B cell (primary cell): ENCODE measurements around the gene GNB3. TPM values are rescaled to one million over a fixed set of nuclear protein-coding genes. Genes with fewer than 3 reads are reported as not detected.

Source experiments
- ATAC-seq: fragments of 200-7000 bp; cut with Tn5 transposase; one replicate; pipeline ENCODE4 v1.10.0; 2021; ENCODE audit warnings: low read depth, mild to moderate bottlenecking, moderate number of reproducible peaks, moderate library complexity
- CTCF ChIA-PET: fragments of 350-600 bp; sonication (Branson Sonifier 250); formaldehyde crosslinking; loops from one replicate; lab custom pipeline; 2021; ENCODE audit warnings: antibody characterized with exemption, inconsistent platforms; lab: Charles Lee
- POLR2A ChIA-PET: fragments of 350-600 bp; sonication (Branson Sonifier 250); formaldehyde crosslinking; loops from one replicate; lab custom pipeline; 2021; ENCODE audit warnings: antibody characterized with exemption; lab: Charles Lee
- DNase-seq: peaks from one replicate; pipeline ENCODE4 v3.0.0; 2013
- H2AFZ ChIP-seq: 2 replicates; pipeline ENCODE4 v1.6.1; 2012; ENCODE audit warnings: mild to moderate bottlenecking, low read depth, low read length; ENCODE audit not compliant: insufficient read depth, poor library complexity, severe bottlenecking
- H3K27ac ChIP-seq, 2 donors: 1 replicate in 1 of 2; 2 replicates in 1 of 2; pipeline ENCODE4 v1.5.1; 2012 to 2013; ENCODE audit warnings: low read length in 2 of 2, mild to moderate bottlenecking in 2 of 2, moderate library complexity in 1 of 2
- H3K27me3 ChIP-seq, 4 experiments: fragments of 200-600 bp in 1 of 4; sonication (generic) in 1 of 4; replicated peaks in 1 of 4; 1 replicate in 2 of 4; 2 replicates in 2 of 4; pipeline versions ENCODE4 v1.6.1 to v1.7.0; 2013 to 2016; ENCODE audit warnings: low read length in 3 of 4, mild to moderate bottlenecking in 2 of 4, mixed read lengths in 1 of 4, moderate library complexity in 1 of 4; ENCODE audit not compliant: insufficient read depth in 4 of 4, control insufficient read depth in 3 of 4; ENCODE audit errors: control extremely low read depth in 1 of 4
- H3K36me3 ChIP-seq, 2 experiments: replicated peaks in 1 of 2; 1 replicate in 1 of 2; 2 replicates in 1 of 2; pipeline versions ENCODE4 v1.6.1 to v1.7.1; 2013; ENCODE audit warnings: low read length in 1 of 2; ENCODE audit not compliant: insufficient read depth in 2 of 2, control insufficient read depth in 1 of 2; ENCODE audit errors: control extremely low read depth in 1 of 2, extremely low read depth in 1 of 2
- H3K4me1 ChIP-seq, 2 donors: fragments of 200-600 bp in 1 of 2; sonication (generic) in 1 of 2; 1 replicate in 1 of 2; 2 replicates in 1 of 2; pipeline versions ENCODE4 v1.5.1 to v1.6.1; 2013 to 2017; ENCODE audit warnings: low read length in 2 of 2; ENCODE audit not compliant: control insufficient read depth in 2 of 2, insufficient read depth in 2 of 2
- H3K4me2 ChIP-seq: replicated peaks from 2 replicates; pipeline ENCODE3; 2012; ENCODE audit warnings: mild to moderate bottlenecking, low read depth, low read length; ENCODE audit not compliant: poor library complexity, severe bottlenecking
- H3K4me3 ChIP-seq, 5 experiments: fragments of 200-600 bp in 1 of 5; sonication (generic) in 1 of 5; 1 replicate in 3 of 5; 2 replicates in 2 of 5; pipeline versions ENCODE4 v1.5.1 to v1.7.0; 2011 to 2016; ENCODE audit warnings: low read length in 4 of 5, mild to moderate bottlenecking in 4 of 5, low read depth in 2 of 5, control low read depth in 1 of 5, moderate library complexity in 1 of 5; ENCODE audit not compliant: insufficient read depth in 1 of 5; ENCODE audit errors: control extremely low read depth in 1 of 5, extremely low read depth in 1 of 5
- H3K79me2 ChIP-seq: fragments of 200-600 bp; sonication (generic); one replicate; pipeline ENCODE4 v1.6.0; 2016; ENCODE audit warnings: low read length; ENCODE audit not compliant: control insufficient read depth, insufficient read depth
- H3K9ac ChIP-seq: fragments of 200-600 bp; sonication (generic); 2 replicates; pipeline ENCODE4 v1.6.1; 2017; ENCODE audit warnings: mild to moderate bottlenecking, low read length, moderate library complexity
- H3K9me3 ChIP-seq, 3 donors: one replicate each; pipeline versions ENCODE4 v1.6.1 to v1.7.1; 2013; ENCODE audit warnings: low read length in 2 of 3; ENCODE audit not compliant: control insufficient read depth in 2 of 3, insufficient read depth in 1 of 3; ENCODE audit errors: control extremely low read depth in 1 of 3
- H4K20me1 ChIP-seq: 2 replicates; pipeline ENCODE4 v1.6.0; 2012; ENCODE audit warnings: mild to moderate bottlenecking, low read length; ENCODE audit not compliant: insufficient read depth, control insufficient read depth, poor library complexity, severe bottlenecking
- H3K27ac Mint-ChIP-seq: one replicate; pipeline ENCODE4 v1.8.0; 2021; ENCODE audit warnings: mixed read lengths
- H3K27me3 Mint-ChIP-seq: one replicate; pipeline ENCODE4 v1.8.0; 2021; ENCODE audit warnings: mixed read lengths
- H3K4me1 Mint-ChIP-seq: one replicate; pipeline ENCODE4 v1.8.0; 2021; ENCODE audit warnings: mixed read lengths
- H3K4me3 Mint-ChIP-seq: one replicate; pipeline ENCODE4 v1.8.0; 2021; ENCODE audit warnings: mixed read lengths
- H3K9me3 Mint-ChIP-seq: one replicate; pipeline ENCODE4 v1.8.0; 2022; ENCODE audit warnings: mixed read lengths; ENCODE audit not compliant: insufficient read depth
- CTCF ChIP-seq: fragments of 200-600 bp; IDR thresholded peaks from one replicate; pipeline ENCODE4 v1.8.0; 2022; ENCODE audit warnings: antibody characterized with exemption, mild to moderate bottlenecking
- EZH2 ChIP-seq: IDR thresholded peaks from 2 replicates; pipeline ENCODE4 v1.6.1; 2012; ENCODE audit warnings: borderline replicate concordance, low read depth, mild to moderate bottlenecking, moderate library complexity, low read length; ENCODE audit not compliant: insufficient read depth, poor library complexity, severe bottlenecking
- WGBS: methylation state at CpG from one replicate; pipeline ENCODE4 v1.1.5; 2013; ENCODE audit warnings: missing lambda C conversion rate; ENCODE audit not compliant: insufficient coverage; 5-methylcytosine and 5-hydroxymethylcytosine counted together
- intact Hi-C: fragments of 100-400 bp; cut with micrococcal nuclease; formaldehyde crosslinking; loops from one replicate; pipeline ENCODE4 v1.10.0; 2022
- polyA plus RNA-seq: library from polyadenylated mRNA; depleted of rRNA; stranded (reverse); fragments of >200 nt; gene quantifications from 2 replicates; pipeline ENCODE4 v1.2.3, GENCODE V29; 2012
- total RNA-seq, 2 donors: library from RNA; stranded (reverse); fragments of 120-200 nt in 1 of 2; gene quantifications; 1 replicate in 1 of 2; 2 replicates in 1 of 2; pipeline versions ENCODE4 v1.2.3 to v1.2.4, GENCODE V29; 2013 to 2022

The GNB3 gene
- total and polyA plus RNA-seq, 2 donors (not counting 1 experiment from before 2014, with no cell fraction given): 0.27 to 0.49 TPM

- Histone ChIP-seq H2AFZ (no peak overlapping the region), H3K4me1 (peaks cover 10 to 17% of the 10 kb centered on the region in 2 donors), H3K79me2 (no peaks in the 10 kb centered on the region), H3K36me3 (no peaks in the 10 kb centered on the region), H3K9ac (no peak overlapping the region), H3K27ac (no peak overlapping the region), H3K4me2 (no peak overlapping the region), H3K9me3 (no peaks in the 10 kb centered on the region), H3K4me3 (no peak overlapping the region), H4K20me1 (no peaks in the 10 kb centered on the region), H3K27me3 (peaks cover 0 to 36% (median 7%) of the 10 kb centered on the region in 4 experiments)
- no peak for TF ChIP-seq CTCF
- TF ChIP-seq EZH2: no peak
- H3K9me3 Mint-ChIP-seq: no peaks in the 10 kb centered on the region
- H3K4me3 Mint-ChIP-seq: no peak overlapping the region
- peaks cover 39% of the 10 kb centered on the region for H3K27me3 Mint-ChIP-seq
- peaks cover 18% of the 10 kb centered on the region for H3K4me1 Mint-ChIP-seq
- POLR2A ChIA-PET: no interaction called here
- H3K27ac Mint-ChIP-seq: no peak overlapping the region
- 94% methylated on average over 6 of the region's 8 CpGs for WGBS
- DNase-seq: no peak
- ATAC-seq: no peak
- intact Hi-C loops: no loop called here
- CTCF ChIA-PET: no interaction called here
Measured at GRCh38 chr12:6817098-6817497, 23.6 kb upstream of the GNB3 start.

- intact Hi-C loops: no loop called here
- H3K79me2 ChIP-seq: no peaks in the 10 kb centered on the region
- H3K4me2 ChIP-seq: no peak overlapping the region
- H3K4me3 Mint-ChIP-seq: no peak overlapping the region
- CTCF ChIA-PET: no interaction called here
- peaks cover 0 to 42% (median 7%) of the 10 kb centered on the region in 4 experiments for H3K27me3 ChIP-seq
- H3K9me3 Mint-ChIP-seq: no peaks in the 10 kb centered on the region
- no peak overlapping the region for H3K27ac ChIP-seq
- H3K9me3 ChIP-seq: no peaks in the 10 kb centered on the region
- ATAC-seq (no peak), DNase-seq (no peak)
- H3K4me3 ChIP-seq: no peak overlapping the region
- peaks cover 44% of the 10 kb centered on the region for H3K27me3 Mint-ChIP-seq
- 84% methylated on average over 18 of the region's 20 CpGs for WGBS
- peaks cover 13% of the 10 kb centered on the region for H3K4me1 Mint-ChIP-seq
- H3K4me1 ChIP-seq: peaks cover 13 to 14% of the 10 kb centered on the region in 2 donors
- TF ChIP-seq CTCF (no peak), EZH2 (no peak)
- no peak overlapping the region for H3K9ac ChIP-seq
- no peaks in the 10 kb centered on the region for H4K20me1 ChIP-seq
- POLR2A ChIA-PET: no interaction called here
- no peak overlapping the region for H2AFZ ChIP-seq
- H3K36me3 ChIP-seq: no peaks in the 10 kb centered on the region
- no peak overlapping the region for H3K27ac Mint-ChIP-seq
Measured at GRCh38 chr12:6817662-6818157, 23.0 kb upstream of the GNB3 start.
